ENCODE measurements around the gene PRRC2A.

- TF ChIP-seq CTCF (IDR thresholded peaks at IDR 0.05) (no peak), POLR2A (IDR thresholded peaks at IDR 0.05) (no peak)
These were observed 40.1 kb upstream of the PRRC2A start for GRCh38 chr6:31580438-31580740.
